Skin epidermis (tissue), 12 donors: ENCODE measurements around the gene DIO1.
A peak's percentile ranks its signal among the peaks of the same experiment; 100 is the strongest.

ENCODE experiments used
- H3K27ac ChIP-seq, 21 experiments: fragments of 200-600 bp; sonication (generic) in 11 of 21; one replicate each; pipeline ENCODE4 v1.5.0; 2020; ENCODE audit warnings: mild to moderate bottlenecking in 3 of 21, inconsistent platforms in 2 of 21, moderate library complexity in 2 of 21
- H3K4me3 ChIP-seq, 7 experiments: fragments of 200-600 bp; sonication (generic) in 2 of 7; one replicate each; pipeline ENCODE4 v1.5.0; 2020; ENCODE audit warnings: inconsistent platforms in 2 of 7, mild to moderate bottlenecking in 2 of 7, moderate library complexity in 1 of 7

Gene DIO1

GRCh38 chr1:53934170-53934765 lies 40.3 kb downstream of the DIO1 start:
- Histone ChIP-seq H3K27ac (no peak overlapping the region), H3K4me3 (no peak overlapping the region)

GRCh38 chr1:53936430-53936829 lies 42.4 kb downstream of the DIO1 start:
- H3K4me3 ChIP-seq: no peak overlapping the region
- H3K27ac ChIP-seq: no peak overlapping the region

- H3K27ac ChIP-seq: no peak overlapping the region
- H3K4me3 ChIP-seq: no peak overlapping the region
These were observed 44.3 kb downstream of the DIO1 start for GRCh38 chr1:53938136-53938830.

GRCh38 chr1:53942127-53942957 lies 48.4 kb downstream of the DIO1 start:
- Histone ChIP-seq H3K27ac (no peak overlapping the region), H3K4me3 (no peak overlapping the region)

- no peak overlapping the region for H3K27ac ChIP-seq
- H3K4me3 ChIP-seq: no peak overlapping the region
These were observed 49.1 kb downstream of the DIO1 start for GRCh38 chr1:53943090-53943489.

GRCh38 chr1:53943490-53944043 lies 49.6 kb downstream of the DIO1 start:
- Histone ChIP-seq H3K4me3 (no peak overlapping the region), H3K27ac (no peak overlapping the region)

GRCh38 chr1:53944469-53945182 lies 50.6 kb downstream of the DIO1 start:
- Histone ChIP-seq H3K27ac (peak overlapping the region; percentile 3 to 96 (median 88)), H3K4me3 (peak overlapping the region; percentile 58 to 88 (median 85))

GRCh38 chr1:53945183-53945432 lies 51.1 kb downstream of the DIO1 start:
- H3K4me3 ChIP-seq: peak overlapping the region; percentile 58 to 88 (median 85)
- H3K27ac ChIP-seq: peak overlapping the region; percentile 3 to 96 (median 88)

GRCh38 chr1:53945433-53946251 lies 51.7 kb downstream of the DIO1 start, which contains the start of gene IFT25:
IFT25 (minus strand) TSS chr1:53945699; CDS start chr1:53940082, 5,617 bp downstream.
- peak within 1 kb of the TSS; percentile 58 to 88 (median 85) for H3K4me3 ChIP-seq
- peak within 1 kb of the TSS; percentile 34 to 96 (median 88) for H3K27ac ChIP-seq

- Histone ChIP-seq H3K4me3 (peak within 1 kb of the TSS; percentile 58 to 88 (median 85)), H3K27ac (peak within 1 kb of the TSS; percentile 34 to 96 (median 88))
These were observed 52.5 kb downstream of the DIO1 start, which contains the start of gene LRRC42 for GRCh38 chr1:53946252-53947171. LRRC42 (plus strand) TSS chr1:53946350; CDS start chr1:53952000, 5,650 bp downstream.

- Histone ChIP-seq H3K27ac (peak overlapping the region in 16 of 21 experiments; percentile 79 to 96 (median 88)), H3K4me3 (peak overlapping the region in 6 of 7 experiments; percentile 70 to 88 (median 86))
These were observed 53.4 kb downstream of the DIO1 start for GRCh38 chr1:53947172-53947907.

GRCh38 chr1:53948291-53948690 lies 54.3 kb downstream of the DIO1 start:
- no peak overlapping the region for H3K4me3 ChIP-seq
- no peak overlapping the region for H3K27ac ChIP-seq

- no peak overlapping the region for H3K4me3 ChIP-seq
- H3K27ac ChIP-seq: no peak overlapping the region
These were observed 55.3 kb downstream of the DIO1 start for GRCh38 chr1:53949023-53949990.

- H3K4me3 ChIP-seq: no peak overlapping the region
- no peak overlapping the region for H3K27ac ChIP-seq
These were observed 57.7 kb downstream of the DIO1 start for GRCh38 chr1:53951697-53952096.

GRCh38 chr1:53954128-53954527 lies 60.1 kb downstream of the DIO1 start:
- no peak overlapping the region for H3K4me3 ChIP-seq
- H3K27ac ChIP-seq: no peak overlapping the region
